ENCODE measurements around the gene TSPAN17. TPM values are rescaled to one million over a fixed set of nuclear protein-coding genes. Genes with fewer than 3 reads are reported as not detected.
"Not testable (repeated sequence)": the region's sequence is repeated elsewhere in the genome, so short reads cannot be mapped to it uniquely, and the experiment has no call there.

TSPAN17 gene
- polyA plus RNA-seq (2013): 18.3 and 18.4 TPM in 2 replicates

GRCh38 chr5:176647030-176647842 is at the start of gene TSPAN17:
Gene TSPAN17 (plus strand): TSS chr5:176647484. CDS start chr5:176647616, 132 bp downstream.
- Histone ChIP-seq H3K4me1 (ENCODE audit: control insufficient read depth in 1 of 2, insufficient read depth in 2 of 2, low read length in 2 of 2) (peaks cover 11 to 12% of the 10 kb centered on the region in 2 experiments), H3K4me3 (ENCODE audit: low read depth, low read length) (peak within 1 kb of the TSS; percentile 74), H3K36me3 (ENCODE audit: control insufficient read depth in 1 of 2, insufficient read depth in 2 of 2, low read length in 2 of 2) (no peaks in the 10 kb centered on the region), H4K8ac (ENCODE audit: low read depth, low read length) (peak within 1 kb of the TSS; percentile 92), H3K14ac (ENCODE audit: low read length) (peak within 1 kb of the TSS; percentile 89), H2BK12ac (ENCODE audit: low read length) (no peak within 1 kb of the TSS), H2BK120ac (ENCODE audit: insufficient read depth, low read length, poor library complexity) (peak within 1 kb of the TSS; percentile 73), H3K4ac (ENCODE audit: low read depth, low read length) (peak within 1 kb of the TSS; percentile 82), H3K18ac (ENCODE audit: low read length) (peak within 1 kb of the TSS; percentile 76), H3K27me3 (ENCODE audit: insufficient read depth, low read length) (no peaks in the 10 kb centered on the region), H3K9me3 (ENCODE audit: insufficient read depth, low read depth, low read length) (no peaks in the 10 kb centered on the region), H3K4me2 (ENCODE audit: low read length) (peak within 1 kb of the TSS; percentile 88), H4K91ac (ENCODE audit: low read depth, low read length) (peak within 1 kb of the TSS; percentile 84), H2BK5ac (ENCODE audit: low read depth, low read length, poor library complexity) (peak within 1 kb of the TSS; percentile 76), H2AK5ac (ENCODE audit: low read length) (peak within 1 kb of the TSS; percentile 26), H3K9ac (ENCODE audit: low read length) (peak within 1 kb of the TSS; percentile 81), H3K27ac (ENCODE audit: low read depth, low read length) (peak within 1 kb of the TSS; percentile 40), H3K79me2 (ENCODE audit: control insufficient read depth, insufficient read depth, low read length, poor library complexity) (peaks cover 6% of the 10 kb centered on the region), H3K79me1 (ENCODE audit: low read length) (peaks cover 10% of the 10 kb centered on the region), H3K23ac (ENCODE audit: low read length) (no peak within 1 kb of the TSS), H2AFZ (ENCODE audit: insufficient read depth, low read length, poor library complexity) (peak within 1 kb of the TSS; percentile 95), H4K12ac (ENCODE audit: low read depth, low read length) (peak within 1 kb of the TSS; percentile 91)
- DNase-seq: peak; percentile 100
- no CpG with 5 or more reads among the region's 63 CpGs for WGBS (ENCODE audit: extremely low coverage, insufficient coverage, insufficient read length)

GRCh38 chr5:176599749-176600430 is 47.4 kb upstream of the TSPAN17 start:
- not testable (repeated sequence) for H3K23ac ChIP-seq (ENCODE audit: low read length); H3K4me3 ChIP-seq (ENCODE audit: low read depth, low read length); H3K27me3 ChIP-seq (ENCODE audit: insufficient read depth, low read length); H2BK12ac ChIP-seq (ENCODE audit: low read length); H4K8ac ChIP-seq (ENCODE audit: low read depth, low read length); H3K9ac ChIP-seq (ENCODE audit: low read length); H4K12ac ChIP-seq (ENCODE audit: low read depth, low read length); H3K4me2 ChIP-seq (ENCODE audit: low read length); H3K18ac ChIP-seq (ENCODE audit: low read length); H2BK120ac ChIP-seq (ENCODE audit: insufficient read depth, low read length, poor library complexity); H4K91ac ChIP-seq (ENCODE audit: low read depth, low read length); H3K9me3 ChIP-seq (ENCODE audit: insufficient read depth, low read depth, low read length); H3K4me1 ChIP-seq (ENCODE audit: control insufficient read depth in 1 of 2, insufficient read depth in 2 of 2, low read length in 2 of 2); H2AFZ ChIP-seq (ENCODE audit: insufficient read depth, low read length, poor library complexity); H3K4ac ChIP-seq (ENCODE audit: low read depth, low read length); DNase-seq; H3K36me3 ChIP-seq (ENCODE audit: control insufficient read depth in 1 of 2, insufficient read depth in 2 of 2, low read length in 2 of 2); H3K79me2 ChIP-seq (ENCODE audit: control insufficient read depth, insufficient read depth, low read length, poor library complexity); H3K27ac ChIP-seq (ENCODE audit: low read depth, low read length); H3K79me1 ChIP-seq (ENCODE audit: low read length); H2AK5ac ChIP-seq (ENCODE audit: low read length); H3K14ac ChIP-seq (ENCODE audit: low read length); H2BK5ac ChIP-seq (ENCODE audit: low read depth, low read length, poor library complexity)
- no CpG with 5 or more reads among the region's 19 CpGs for WGBS (ENCODE audit: extremely low coverage, insufficient coverage, insufficient read length)

- no peaks in the 10 kb centered on the region for H3K36me3 ChIP-seq (ENCODE audit: control insufficient read depth in 1 of 2, insufficient read depth in 2 of 2, low read length in 2 of 2)
- H3K18ac ChIP-seq (ENCODE audit: low read length): no peak overlapping the region
- no peaks in the 10 kb centered on the region for H3K4me1 ChIP-seq (ENCODE audit: control insufficient read depth in 1 of 2, insufficient read depth in 2 of 2, low read length in 2 of 2)
- H3K4me3 ChIP-seq (ENCODE audit: low read depth, low read length): no peak overlapping the region
- H2BK12ac ChIP-seq (ENCODE audit: low read length): no peak overlapping the region
- H3K4ac ChIP-seq (ENCODE audit: low read depth, low read length): no peak overlapping the region
- no peaks in the 10 kb centered on the region for H3K79me2 ChIP-seq (ENCODE audit: control insufficient read depth, insufficient read depth, low read length, poor library complexity)
- no peak overlapping the region for H2AK5ac ChIP-seq (ENCODE audit: low read length)
- H4K12ac ChIP-seq (ENCODE audit: low read depth, low read length): no peak overlapping the region
- no peak overlapping the region for H2BK5ac ChIP-seq (ENCODE audit: low read depth, low read length, poor library complexity)
- H3K27me3 ChIP-seq (ENCODE audit: insufficient read depth, low read length): no peaks in the 10 kb centered on the region
- no peak overlapping the region for H4K91ac ChIP-seq (ENCODE audit: low read depth, low read length)
- no peaks in the 10 kb centered on the region for H3K79me1 ChIP-seq (ENCODE audit: low read length)
- H2BK120ac ChIP-seq (ENCODE audit: insufficient read depth, low read length, poor library complexity): no peak overlapping the region
- no CpG with 5 or more reads among the region's 12 CpGs for WGBS (ENCODE audit: extremely low coverage, insufficient coverage, insufficient read length)
- H3K23ac ChIP-seq (ENCODE audit: low read length): no peak overlapping the region
- no peak for DNase-seq
- no peak overlapping the region for H4K8ac ChIP-seq (ENCODE audit: low read depth, low read length)
- no peak overlapping the region for H2AFZ ChIP-seq (ENCODE audit: insufficient read depth, low read length, poor library complexity)
- peaks cover 2% of the 10 kb centered on the region for H3K9me3 ChIP-seq (ENCODE audit: insufficient read depth, low read depth, low read length)
- H3K9ac ChIP-seq (ENCODE audit: low read length): no peak overlapping the region
- no peak overlapping the region for H3K27ac ChIP-seq (ENCODE audit: low read depth, low read length)
- H3K14ac ChIP-seq (ENCODE audit: low read length): no peak overlapping the region
- no peak overlapping the region for H3K4me2 ChIP-seq (ENCODE audit: low read length)
Measured at GRCh38 chr5:176601901-176602482, 45.3 kb upstream of the TSPAN17 start.

- Histone ChIP-seq H2AK5ac (ENCODE audit: low read length) (no peak overlapping the region), H4K12ac (ENCODE audit: low read depth, low read length) (no peak overlapping the region), H3K4ac (ENCODE audit: low read depth, low read length) (no peak overlapping the region), H3K4me2 (ENCODE audit: low read length) (no peak overlapping the region), H3K4me1 (ENCODE audit: control insufficient read depth in 1 of 2, insufficient read depth in 2 of 2, low read length in 2 of 2) (no peaks in the 10 kb centered on the region), H3K27ac (ENCODE audit: low read depth, low read length) (no peak overlapping the region), H3K23ac (ENCODE audit: low read length) (no peak overlapping the region), H4K8ac (ENCODE audit: low read depth, low read length) (no peak overlapping the region), H2AFZ (ENCODE audit: insufficient read depth, low read length, poor library complexity) (no peak overlapping the region), H2BK12ac (ENCODE audit: low read length) (no peak overlapping the region), H3K14ac (ENCODE audit: low read length) (no peak overlapping the region), H3K79me1 (ENCODE audit: low read length) (no peaks in the 10 kb centered on the region), H3K4me3 (ENCODE audit: low read depth, low read length) (no peak overlapping the region), H2BK120ac (ENCODE audit: insufficient read depth, low read length, poor library complexity) (no peak overlapping the region), H3K18ac (ENCODE audit: low read length) (no peak overlapping the region), H4K91ac (ENCODE audit: low read depth, low read length) (no peak overlapping the region), H2BK5ac (ENCODE audit: low read depth, low read length, poor library complexity) (no peak overlapping the region), H3K9ac (ENCODE audit: low read length) (no peak overlapping the region), H3K9me3 (ENCODE audit: insufficient read depth, low read depth, low read length) (peaks cover 2% of the 10 kb centered on the region), H3K36me3 (ENCODE audit: control insufficient read depth in 1 of 2, insufficient read depth in 2 of 2, low read length in 2 of 2) (no peaks in the 10 kb centered on the region), H3K27me3 (ENCODE audit: insufficient read depth, low read length) (no peaks in the 10 kb centered on the region), H3K79me2 (ENCODE audit: control insufficient read depth, insufficient read depth, low read length, poor library complexity) (no peaks in the 10 kb centered on the region)
- DNase-seq: no peak
- WGBS (ENCODE audit: extremely low coverage, insufficient coverage, insufficient read length): no CpG with 5 or more reads among the region's 2 CpGs
Measured at GRCh38 chr5:176603091-176603490, 44.2 kb upstream of the TSPAN17 start.

Measured in trophoblast cell (in vitro differentiated cells and primary cell).